Ascending aorta (tissue), 2 donors: ENCODE measurements around the gene UGT1A6. TPM values are rescaled to one million over a fixed set of nuclear protein-coding genes. Genes with fewer than 3 reads are reported as not detected.

Source experiments
- DNase-seq, 2 donors: peaks; one replicate each; pipeline ENCODE4 v3.0.0-alpha.2; 2019; ENCODE audit warnings: low spot score in 2 of 2
- H3K27ac ChIP-seq, 2 donors: fragments of 200-600 bp; sonication (generic); one replicate each; pipeline ENCODE4 v1.5.1; 2016 to 2017; ENCODE audit warnings: mild to moderate bottlenecking in 1 of 2
- H3K27me3 ChIP-seq: fragments of 200-600 bp; sonication (generic); one replicate; pipeline ENCODE4 v1.5.1; 2017
- H3K36me3 ChIP-seq, 2 donors: fragments of 200-600 bp; sonication (generic); one replicate each; pipeline ENCODE4 v1.5.1; 2016
- H3K4me1 ChIP-seq, 2 donors: fragments of 200-600 bp; sonication (generic); one replicate each; pipeline ENCODE4 v1.5.1; 2016 to 2017; ENCODE audit warnings: mild to moderate bottlenecking in 1 of 2
- H3K4me3 ChIP-seq, 2 donors: fragments of 200-600 bp; sonication (generic); one replicate each; pipeline ENCODE4 v1.5.1; 2016 to 2017; ENCODE audit warnings: mild to moderate bottlenecking in 1 of 2
- H3K9me3 ChIP-seq, 2 donors: fragments of 200-600 bp; sonication (generic); one replicate each; pipeline ENCODE4 v1.5.1; 2016
- intact Hi-C: fragments of 100-400 bp; cut with DNase I; formaldehyde crosslinking; loops from one replicate; pipeline ENCODE4 v1.15.1; 2023
- total RNA-seq: library from RNA; depleted of rRNA; stranded (reverse); fragments of >200 nt; gene quantifications from one replicate; pipeline ENCODE4 v1.1.0, GENCODE V29; 2016
- TF ChIP-seq, protein P1 (sequence below), 3 experiments: fragments of 200-600 bp in 2 of 3; fragments of 450-650 bp in 1 of 3; sonication (generic) in 2 of 3; IDR thresholded peaks; one replicate each; pipeline ENCODE4 v1.5.1; 2016 to 2019; ENCODE audit warnings: antibody characterized with exemption in 3 of 3, mild to moderate bottlenecking in 1 of 3, moderate library complexity in 1 of 3

The UGT1A6 gene
- total RNA-seq, 1 donor from 2014 or later: 10.6 TPM

DNA sequence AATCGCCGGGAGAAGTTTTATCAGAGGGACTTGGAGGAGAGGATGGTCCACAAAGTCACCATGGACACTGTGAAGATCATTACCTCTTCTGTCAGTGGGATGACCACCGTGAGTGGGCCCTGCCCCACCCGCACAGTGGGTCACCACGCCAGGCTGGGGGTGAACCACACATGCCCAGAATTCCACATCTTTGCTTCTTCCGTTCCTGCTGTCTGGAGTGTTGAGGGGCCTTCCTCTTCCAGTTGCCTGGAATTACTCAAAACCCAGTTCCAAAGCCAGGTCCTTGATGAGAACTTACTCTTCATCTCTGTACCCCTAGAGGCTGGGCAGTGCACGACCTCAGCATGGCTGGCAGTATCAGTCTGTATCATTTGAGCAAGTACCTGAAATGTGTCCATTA, 107.5 kb downstream of the UGT1A6 start:
- Histone ChIP-seq H3K4me1 (no peaks in the 10 kb centered on the region), H3K27ac (no peak overlapping the region), H3K27me3 (no peaks in the 10 kb centered on the region), H3K9me3 (no peaks in the 10 kb centered on the region), H3K36me3 (no peaks in the 10 kb centered on the region), H3K4me3 (no peak overlapping the region)
- TF ChIP-seq, protein P1, sequence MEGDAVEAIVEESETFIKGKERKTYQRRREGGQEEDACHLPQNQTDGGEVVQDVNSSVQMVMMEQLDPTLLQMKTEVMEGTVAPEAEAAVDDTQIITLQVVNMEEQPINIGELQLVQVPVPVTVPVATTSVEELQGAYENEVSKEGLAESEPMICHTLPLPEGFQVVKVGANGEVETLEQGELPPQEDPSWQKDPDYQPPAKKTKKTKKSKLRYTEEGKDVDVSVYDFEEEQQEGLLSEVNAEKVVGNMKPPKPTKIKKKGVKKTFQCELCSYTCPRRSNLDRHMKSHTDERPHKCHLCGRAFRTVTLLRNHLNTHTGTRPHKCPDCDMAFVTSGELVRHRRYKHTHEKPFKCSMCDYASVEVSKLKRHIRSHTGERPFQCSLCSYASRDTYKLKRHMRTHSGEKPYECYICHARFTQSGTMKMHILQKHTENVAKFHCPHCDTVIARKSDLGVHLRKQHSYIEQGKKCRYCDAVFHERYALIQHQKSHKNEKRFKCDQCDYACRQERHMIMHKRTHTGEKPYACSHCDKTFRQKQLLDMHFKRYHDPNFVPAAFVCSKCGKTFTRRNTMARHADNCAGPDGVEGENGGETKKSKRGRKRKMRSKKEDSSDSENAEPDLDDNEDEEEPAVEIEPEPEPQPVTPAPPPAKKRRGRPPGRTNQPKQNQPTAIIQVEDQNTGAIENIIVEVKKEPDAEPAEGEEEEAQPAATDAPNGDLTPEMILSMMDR (IDR thresholded peaks at IDR 0.05): no peak
- intact Hi-C loops: no loop called here
- no peak for DNase-seq

DNA sequence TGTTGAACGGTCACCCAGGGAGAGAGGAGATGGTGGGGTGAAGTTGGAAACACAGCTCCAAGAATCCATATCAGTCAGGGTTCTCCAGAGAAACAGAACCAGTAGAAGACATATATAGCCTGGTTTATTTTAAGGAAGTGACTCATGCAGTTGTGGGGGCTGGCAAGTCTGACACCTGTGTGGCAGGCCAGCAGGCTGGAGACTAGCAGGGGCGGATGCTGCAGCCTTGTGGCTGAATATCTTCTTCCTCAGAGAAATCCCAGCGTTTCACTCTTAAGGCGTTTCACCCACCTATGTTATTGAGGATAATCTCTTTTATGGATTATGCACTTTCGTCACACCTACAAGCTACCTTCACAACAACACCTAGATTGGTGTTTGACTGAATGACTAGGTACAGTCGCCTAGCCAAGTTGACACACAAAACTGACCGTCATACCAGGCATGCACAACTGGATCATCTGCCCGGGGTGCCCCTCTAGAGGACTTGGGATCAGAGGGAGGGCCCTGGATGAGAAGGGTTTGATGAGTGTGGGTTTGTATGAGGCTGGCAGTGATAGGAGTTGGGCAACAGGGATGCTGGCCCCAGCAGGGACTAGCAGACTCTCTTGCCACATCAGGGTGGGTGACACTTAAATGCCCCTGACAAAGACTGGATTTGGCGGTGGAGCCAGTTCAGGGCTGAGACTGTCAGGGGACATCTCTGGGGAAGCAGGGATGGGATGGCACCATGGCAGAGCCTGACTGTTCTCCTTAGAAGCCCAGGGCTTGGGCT, 108.9 kb downstream of the UGT1A6 start:
- no peaks in the 10 kb centered on the region for H3K4me1 ChIP-seq
- H3K27me3 ChIP-seq: no peaks in the 10 kb centered on the region
- intact Hi-C loops: no loop called here
- H3K4me3 ChIP-seq: no peak overlapping the region
- H3K36me3 ChIP-seq: no peaks in the 10 kb centered on the region
- TF ChIP-seq, protein P1 (IDR thresholded peaks at IDR 0.05): no peak
- no peak for DNase-seq
- H3K27ac ChIP-seq: no peak overlapping the region
- no peaks in the 10 kb centered on the region for H3K9me3 ChIP-seq

DNA sequence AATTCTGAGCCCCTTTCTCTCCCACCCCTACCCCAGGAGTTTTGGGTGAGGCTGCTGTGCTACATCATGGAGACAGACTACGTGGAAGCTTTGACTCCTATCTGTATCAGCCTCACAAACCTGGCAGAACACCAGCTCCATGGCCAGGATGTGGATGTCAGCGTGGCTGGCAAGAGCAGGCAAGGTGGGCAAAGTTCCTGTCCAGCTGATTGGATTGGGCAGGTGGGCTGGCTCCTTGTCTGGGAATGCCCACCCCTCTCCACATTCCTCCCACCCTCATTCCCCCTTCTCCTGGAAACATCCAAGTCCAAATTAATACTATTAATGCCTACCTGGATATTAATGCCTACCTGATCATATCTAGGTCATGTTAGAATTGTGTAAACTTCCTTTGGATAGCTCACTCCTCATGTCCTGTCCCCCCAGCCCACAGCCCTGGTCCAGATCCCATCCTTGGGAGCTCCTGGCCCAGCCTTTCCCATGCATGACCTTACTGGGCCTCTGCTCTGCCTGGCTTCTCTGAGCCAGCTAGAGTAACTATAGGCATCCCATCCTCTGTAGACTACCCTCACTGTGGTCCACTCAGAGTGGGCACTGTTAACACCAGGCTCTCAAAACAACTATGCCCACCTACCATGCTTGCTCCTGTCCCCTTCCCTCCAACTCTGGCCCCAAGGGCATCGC, 109.6 kb downstream of the UGT1A6 start:
- Histone ChIP-seq H3K4me3 (no peak overlapping the region), H3K4me1 (no peaks in the 10 kb centered on the region), H3K36me3 (no peaks in the 10 kb centered on the region), H3K27me3 (no peaks in the 10 kb centered on the region), H3K27ac (no peak overlapping the region), H3K9me3 (no peaks in the 10 kb centered on the region)
- intact Hi-C loops: no loop called here
- DNase-seq: no peak
- TF ChIP-seq, protein P1 (IDR thresholded peaks at IDR 0.05): no peak

DNA sequence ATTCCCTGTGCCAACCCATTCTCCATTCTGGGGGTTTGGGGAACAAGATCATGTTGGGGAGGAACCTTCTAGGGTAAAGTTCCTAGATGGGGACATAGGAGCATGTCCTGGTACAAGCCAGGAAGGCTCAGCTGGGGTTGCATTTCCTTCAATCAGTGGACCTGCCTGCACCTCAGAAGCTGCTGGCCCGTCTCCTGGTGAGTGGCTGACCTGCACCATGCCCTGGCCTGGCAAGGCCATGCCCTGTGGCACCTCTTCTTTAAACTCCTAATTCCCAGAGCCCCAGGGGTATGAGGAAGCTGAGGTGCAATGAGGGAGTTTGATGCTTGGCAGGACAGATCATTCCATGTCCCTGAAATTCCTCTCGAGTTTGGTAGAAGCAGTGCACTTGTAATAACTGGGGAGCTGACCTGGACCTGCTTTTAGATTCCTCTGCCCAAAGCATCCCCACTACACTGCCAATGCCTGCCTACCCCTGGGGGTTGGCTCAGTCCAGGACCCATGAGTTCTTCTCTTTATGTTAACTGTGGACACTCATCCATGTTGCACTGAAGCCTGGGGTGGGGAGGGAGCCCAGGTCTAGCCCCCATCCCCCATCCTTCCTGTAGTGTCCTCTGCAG, 110.7 kb downstream of the UGT1A6 start:
- Histone ChIP-seq H3K27ac (no peak overlapping the region), H3K27me3 (no peaks in the 10 kb centered on the region), H3K4me3 (no peak overlapping the region), H3K4me1 (no peaks in the 10 kb centered on the region), H3K9me3 (no peaks in the 10 kb centered on the region), H3K36me3 (no peaks in the 10 kb centered on the region)
- DNase-seq: peak in 1 of 2 donors; percentile 53
- TF ChIP-seq, protein P1 (IDR thresholded peaks at IDR 0.05): no peak
- intact Hi-C loops: no loop called here

GRCh38 chr2:233803994-233804393, 111.3 kb downstream of the UGT1A6 start:
- Histone ChIP-seq H3K27me3 (no peaks in the 10 kb centered on the region), H3K27ac (no peak overlapping the region), H3K9me3 (no peaks in the 10 kb centered on the region), H3K4me3 (no peak overlapping the region), H3K36me3 (no peaks in the 10 kb centered on the region), H3K4me1 (no peaks in the 10 kb centered on the region)
- TF ChIP-seq, protein P1 (IDR thresholded peaks at IDR 0.05): no peak
- intact Hi-C loops: no loop called here
- peak in 1 of 2 donors; percentile 53 for DNase-seq
